Lower leg skin (tissue), 3 donors: Measurements from ENCODE around the gene SPPL3.
"Not testable (repeated sequence)": the region's sequence is repeated elsewhere in the genome, so short reads cannot be mapped to it uniquely, and the experiment has no call there.

Source experiments
- CTCF ChIP-seq, 3 donors: fragments of 450-650 bp; IDR thresholded peaks; one replicate each; pipeline ENCODE4 v1.5.1; 2016; ENCODE audit warnings: antibody characterized with exemption in 3 of 3, mild to moderate bottlenecking in 3 of 3, moderate library complexity in 2 of 3
- POLR2A ChIP-seq, 2 donors: fragments of 450-650 bp; IDR thresholded peaks; one replicate each; pipeline ENCODE4 v1.6.1; 2016 to 2017; ENCODE audit warnings: antibody characterized with exemption in 2 of 2, mild to moderate bottlenecking in 1 of 2, moderate library complexity in 1 of 2

GRCh38 chr12:120792456-120792855, 111.7 kb downstream of the SPPL3 start:
- not testable (repeated sequence) for TF ChIP-seq CTCF, POLR2A (IDR thresholded peaks at IDR 0.05)
